ENCODE results near the gene CASK.

CASK gene

GRCh38 chrX:41561045-41561444, 362.3 kb downstream of the CASK start:
- Histone ChIP-seq H3K36me3 (replicated peaks; ENCODE audit: insufficient read depth, low read length) (no peaks in the 10 kb centered on the region), H3K27me3 (replicated peaks; ENCODE audit: insufficient read depth, low read length) (no peaks in the 10 kb centered on the region), H4K20me1 (ENCODE audit: insufficient read depth, low read length) (no peaks in the 10 kb centered on the region), H3K4me1 (ENCODE audit: low read length) (peaks cover 51% of the 10 kb centered on the region), H3K4me2 (ENCODE audit: low read depth, low read length) (peak overlapping the region; percentile 60), H3F3A (ENCODE audit: insufficient read depth, low read length) (peaks cover 13% of the 10 kb centered on the region), H3K79me2 (ENCODE audit: low read length) (no peaks in the 10 kb centered on the region), H2AFZ (ENCODE audit: low read length) (no peak overlapping the region), H3K9me2 (replicated peaks; ENCODE audit: insufficient read depth, low read length) (no peaks in the 10 kb centered on the region), H3K9ac (ENCODE audit: low read length) (peak overlapping the region; percentile 41; the same call in 1 of the 2 replicates), H3K27ac (ENCODE audit: low read length) (peak overlapping the region; percentile 89), H3K9me3 (replicated peaks; ENCODE audit: insufficient read depth, low read length) (no peaks in the 10 kb centered on the region), H3K4me3 (ENCODE audit: low read length) (no peak overlapping the region)
- peak; percentile 86 for DNase-seq
- TF ChIP-seq CTCF (IDR thresholded peaks at IDR 0.05; ENCODE audit: low read length) (no peak), EZH2 (optimal IDR thresholded peaks at IDR 0.05; ENCODE audit: low read depth, low read length) (no peak), EZH2phosphoT487 (IDR thresholded peaks at IDR 0.05; ENCODE audit: low read length) (no peak)

- H3K9me2 ChIP-seq (replicated peaks; ENCODE audit: insufficient read depth, low read length) = no peaks in the 10 kb centered on the region
- no peak for TF ChIP-seq EZH2phosphoT487 (IDR thresholded peaks at IDR 0.05; ENCODE audit: low read length)
- no peak for TF ChIP-seq EZH2 (optimal IDR thresholded peaks at IDR 0.05; ENCODE audit: low read depth, low read length)
- TF ChIP-seq CTCF (IDR thresholded peaks at IDR 0.05; ENCODE audit: low read length) = no peak
- no peak overlapping the region for H2AFZ ChIP-seq (ENCODE audit: low read length)
- no peak overlapping the region for H3K9ac ChIP-seq (ENCODE audit: low read length)
- peaks cover 53% of the 10 kb centered on the region for H3K4me1 ChIP-seq (ENCODE audit: low read length)
- no peaks in the 10 kb centered on the region for H4K20me1 ChIP-seq (ENCODE audit: insufficient read depth, low read length)
- no peak overlapping the region for H3K4me2 ChIP-seq (ENCODE audit: low read depth, low read length)
- H3K27me3 ChIP-seq (replicated peaks; ENCODE audit: insufficient read depth, low read length) = no peaks in the 10 kb centered on the region
- H3K9me3 ChIP-seq (replicated peaks; ENCODE audit: insufficient read depth, low read length) = no peaks in the 10 kb centered on the region
- no peak overlapping the region for H3K4me3 ChIP-seq (ENCODE audit: low read length)
- no peak overlapping the region for H3K27ac ChIP-seq (ENCODE audit: low read length)
- no peaks in the 10 kb centered on the region for H3K36me3 ChIP-seq (replicated peaks; ENCODE audit: insufficient read depth, low read length)
- no peak for DNase-seq
- H3K79me2 ChIP-seq (ENCODE audit: low read length) = no peaks in the 10 kb centered on the region
- peaks cover 13% of the 10 kb centered on the region for H3F3A ChIP-seq (ENCODE audit: insufficient read depth, low read length)
These were observed 363.9 kb downstream of the CASK start for GRCh38 chrX:41559235-41560052.

GRCh38 chrX:41558531-41558930, 364.8 kb downstream of the CASK start:
- Histone ChIP-seq H3K9ac (ENCODE audit: low read length) (no peak overlapping the region), H3K4me1 (ENCODE audit: low read length) (peaks cover 53% of the 10 kb centered on the region), H3K4me2 (ENCODE audit: low read depth, low read length) (no peak overlapping the region), H3K9me3 (replicated peaks; ENCODE audit: insufficient read depth, low read length) (no peaks in the 10 kb centered on the region), H3F3A (ENCODE audit: insufficient read depth, low read length) (peaks cover 13% of the 10 kb centered on the region), H3K27ac (ENCODE audit: low read length) (no peak overlapping the region), H3K27me3 (replicated peaks; ENCODE audit: insufficient read depth, low read length) (no peaks in the 10 kb centered on the region), H3K4me3 (ENCODE audit: low read length) (no peak overlapping the region), H4K20me1 (ENCODE audit: insufficient read depth, low read length) (no peaks in the 10 kb centered on the region), H3K79me2 (ENCODE audit: low read length) (no peaks in the 10 kb centered on the region), H3K36me3 (replicated peaks; ENCODE audit: insufficient read depth, low read length) (no peaks in the 10 kb centered on the region), H2AFZ (ENCODE audit: low read length) (no peak overlapping the region), H3K9me2 (replicated peaks; ENCODE audit: insufficient read depth, low read length) (no peaks in the 10 kb centered on the region)
- DNase-seq = peak; percentile 31
- no peak for TF ChIP-seq EZH2phosphoT487 (IDR thresholded peaks at IDR 0.05; ENCODE audit: low read length)
- peak; percentile 48 for TF ChIP-seq CTCF (IDR thresholded peaks at IDR 0.05; ENCODE audit: low read length)
- no peak for TF ChIP-seq EZH2 (optimal IDR thresholded peaks at IDR 0.05; ENCODE audit: low read depth, low read length)
